ENCODE measurements around the gene STK24. TPM values are rescaled to one million over a fixed set of nuclear protein-coding genes. Genes with fewer than 3 reads are reported as not detected.
A peak's percentile ranks its signal among the peaks of the same experiment; 100 is the strongest.

The STK24 gene
- total RNA-seq, 1 donor from 2014 or later, result 121 TPM

- Mint-ChIP-seq H3K4me3 (peak overlapping the region; percentile 36), H3K4me1 (ENCODE audit: unreplicated experiment) (peaks cover 44% of the 10 kb centered on the region), H3K9me3 (peaks cover 5% of the 10 kb centered on the region), H3K27me3 (no peaks in the 10 kb centered on the region), H3K27ac (peak overlapping the region; percentile 99), H3K36me3 (no peaks in the 10 kb centered on the region)
- no peak for TF ChIP-seq CTCF (conservative IDR thresholded peaks at IDR 0.05)
- no peak for DNase-seq (ENCODE audit: extremely low spot score, unreplicated experiment)
These were observed 9.0 kb upstream of the STK24 start for GRCh38 chr13:98585946-98586345.

GRCh38 chr13:98585398-98585754, 8.5 kb upstream of the STK24 start:
- H3K27ac Mint-ChIP-seq, result peak overlapping the region; percentile 99
- no peak for TF ChIP-seq CTCF (conservative IDR thresholded peaks at IDR 0.05)
- DNase-seq (ENCODE audit: extremely low spot score, unreplicated experiment), result no peak
- no peaks in the 10 kb centered on the region for H3K27me3 Mint-ChIP-seq
- H3K4me1 Mint-ChIP-seq (ENCODE audit: unreplicated experiment), result peaks cover 45% of the 10 kb centered on the region
- H3K36me3 Mint-ChIP-seq, result no peaks in the 10 kb centered on the region
- no peak overlapping the region for H3K4me3 Mint-ChIP-seq
- peaks cover 5% of the 10 kb centered on the region for H3K9me3 Mint-ChIP-seq

- no peak for DNase-seq (ENCODE audit: extremely low spot score, unreplicated experiment)
- peak overlapping the region; percentile 99 for H3K27ac Mint-ChIP-seq
- peaks cover 50% of the 10 kb centered on the region for H3K4me1 Mint-ChIP-seq (ENCODE audit: unreplicated experiment)
- H3K27me3 Mint-ChIP-seq, result no peaks in the 10 kb centered on the region
- H3K36me3 Mint-ChIP-seq, result no peaks in the 10 kb centered on the region
- H3K4me3 Mint-ChIP-seq, result no peak overlapping the region
- peaks cover 3% of the 10 kb centered on the region for H3K9me3 Mint-ChIP-seq
- TF ChIP-seq CTCF (conservative IDR thresholded peaks at IDR 0.05), result no peak
These were observed 7.9 kb upstream of the STK24 start for GRCh38 chr13:98584668-98585397.

GRCh38 chr13:98582947-98583346, 6.0 kb upstream of the STK24 start:
- H3K4me3 Mint-ChIP-seq, result peak overlapping the region; percentile 64
- peak overlapping the region; percentile 96 for H3K27ac Mint-ChIP-seq

GRCh38 chr13:98581971-98582702, 5.2 kb upstream of the STK24 start:
- no peak for DNase-seq (ENCODE audit: extremely low spot score, unreplicated experiment)
- no peaks in the 10 kb centered on the region for H3K9me3 Mint-ChIP-seq
- H3K4me3 Mint-ChIP-seq, result peak overlapping the region; percentile 64
- no peaks in the 10 kb centered on the region for H3K36me3 Mint-ChIP-seq
- no peaks in the 10 kb centered on the region for H3K27me3 Mint-ChIP-seq
- H3K4me1 Mint-ChIP-seq (ENCODE audit: unreplicated experiment), result peaks cover 58% of the 10 kb centered on the region
- peak overlapping the region; percentile 96 for H3K27ac Mint-ChIP-seq
- peak; percentile 33 for TF ChIP-seq CTCF (conservative IDR thresholded peaks at IDR 0.05)

More at GRCh38 chr13:98582947-98583346, 6.0 kb upstream of the STK24 start:
- no peak for TF ChIP-seq CTCF (conservative IDR thresholded peaks at IDR 0.05)
- H3K4me1 Mint-ChIP-seq (ENCODE audit: unreplicated experiment), result peaks cover 54% of the 10 kb centered on the region
- DNase-seq (ENCODE audit: extremely low spot score, unreplicated experiment), result no peak
- H3K9me3 Mint-ChIP-seq, result no peaks in the 10 kb centered on the region
- no peaks in the 10 kb centered on the region for H3K36me3 Mint-ChIP-seq
- no peaks in the 10 kb centered on the region for H3K27me3 Mint-ChIP-seq
